GM18520 (cell line): Measurements from ENCODE around the gene TAC1.
"Not testable (repeated sequence)": the region's sequence is repeated elsewhere in the genome, so short reads cannot be mapped to it uniquely, and the experiment has no call there.

ENCODE experiments used
- ATAC-seq: cut with Tn5 transposase; IDR thresholded peaks from one replicate; pipeline ENCODE4 v1.9.1; 2021; ENCODE audit not compliant: unreplicated experiment

The TAC1 gene, protein sequence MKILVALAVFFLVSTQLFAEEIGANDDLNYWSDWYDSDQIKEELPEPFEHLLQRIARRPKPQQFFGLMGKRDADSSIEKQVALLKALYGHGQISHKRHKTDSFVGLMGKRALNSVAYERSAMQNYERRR

DNA sequence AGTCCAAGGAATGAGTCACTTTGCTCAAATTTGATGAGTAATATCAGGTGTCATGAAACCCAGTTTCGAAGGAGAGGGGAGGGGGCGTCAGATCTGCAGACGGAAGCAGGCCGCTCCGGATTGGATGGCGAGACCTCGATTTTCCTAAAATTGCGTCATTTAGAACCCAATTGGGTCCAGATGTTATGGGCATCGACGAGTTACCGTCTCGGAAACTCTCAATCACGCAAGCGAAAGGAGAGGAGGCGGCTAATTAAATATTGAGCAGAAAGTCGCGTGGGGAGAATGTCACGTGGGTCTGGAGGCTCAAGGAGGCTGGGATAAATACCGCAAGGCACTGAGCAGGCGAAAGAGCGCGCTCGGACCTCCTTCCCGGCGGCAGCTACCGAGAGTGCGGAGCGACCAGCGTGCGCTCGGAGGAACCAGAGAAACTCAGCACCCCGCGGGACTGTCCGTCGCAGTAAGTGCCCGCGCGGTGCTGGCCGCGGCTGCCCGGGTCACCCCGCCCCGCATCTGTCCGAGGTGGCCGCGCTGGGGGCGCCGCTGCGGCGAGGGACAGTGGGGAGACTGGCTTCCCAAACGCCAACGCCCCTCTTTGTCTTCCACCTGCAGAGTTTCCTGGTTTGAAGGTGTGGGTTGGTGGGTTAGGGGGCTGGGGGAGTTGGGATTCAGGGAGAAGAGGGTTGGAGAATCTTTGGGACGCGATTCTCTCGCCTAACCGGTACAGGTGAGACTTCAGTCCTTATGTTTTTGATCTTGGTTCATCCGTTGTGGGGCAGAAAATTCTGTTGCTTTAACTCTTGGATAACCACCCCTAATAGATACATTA is at the start of gene TAC1:
TAC1 (plus strand) TSS at position 351 of the 829 bp plus-strand sequence. CDS start 527 bp downstream, outside the sequence.
- ATAC-seq, result no peak

DNA sequence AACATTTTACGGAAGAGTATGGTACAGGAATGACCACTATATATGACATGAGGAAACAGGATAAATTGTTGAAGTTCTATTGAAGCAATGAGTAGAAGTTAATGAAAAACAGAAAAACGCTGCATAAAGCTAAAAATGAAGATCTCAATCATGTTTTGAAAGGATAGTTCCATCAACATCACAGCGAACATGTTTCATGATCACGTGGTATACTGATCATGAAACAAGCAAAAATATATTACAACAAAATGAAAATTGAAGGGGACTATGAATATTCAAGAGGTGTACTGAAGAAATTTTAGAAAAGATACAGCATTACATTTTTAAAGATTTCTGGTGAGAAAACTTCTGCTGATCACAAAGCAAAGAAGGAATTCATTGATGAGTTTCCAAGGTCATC is 45.9 kb upstream of the TAC1 start:
- no peak for ATAC-seq

DNA sequence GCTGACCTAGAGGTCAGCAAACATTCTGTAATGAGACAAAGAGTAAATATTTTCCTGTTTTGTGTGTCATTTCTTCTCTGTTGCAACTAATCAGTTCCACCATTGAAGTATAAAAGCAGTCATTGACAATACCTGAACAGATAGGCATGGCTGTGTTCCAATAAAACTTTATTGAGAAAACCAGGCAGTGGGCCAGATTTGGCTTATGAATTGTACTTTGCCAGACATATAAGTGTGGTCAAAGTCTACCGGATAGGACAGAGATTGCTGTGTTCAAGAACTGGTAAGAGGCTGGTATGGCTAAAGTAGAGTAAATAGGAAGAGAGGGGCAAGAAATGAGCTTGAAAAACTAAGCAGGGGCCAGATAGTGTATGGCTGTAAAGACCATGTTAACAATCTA is 38.3 kb upstream of the TAC1 start:
- ATAC-seq, result no peak

DNA sequence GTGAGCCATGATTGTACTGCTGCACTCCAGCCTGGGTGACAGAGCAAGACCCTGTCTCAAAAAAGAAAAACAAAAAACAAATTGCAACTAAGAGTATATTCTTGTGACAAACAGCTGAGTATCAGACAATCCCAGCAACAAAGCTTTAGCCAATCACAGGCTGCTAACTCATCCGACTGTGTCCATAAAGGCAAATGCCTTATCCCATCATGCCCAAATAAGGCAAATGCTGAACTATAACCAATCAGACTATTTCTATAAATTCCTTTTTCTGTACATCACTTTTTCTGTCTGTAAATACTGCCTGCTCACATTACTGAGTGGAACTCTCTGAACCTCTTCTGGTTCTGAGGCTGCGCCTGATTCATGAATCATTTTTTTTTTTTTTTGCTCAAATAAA is 37.5 kb upstream of the TAC1 start:
- ATAC-seq, result no peak

DNA sequence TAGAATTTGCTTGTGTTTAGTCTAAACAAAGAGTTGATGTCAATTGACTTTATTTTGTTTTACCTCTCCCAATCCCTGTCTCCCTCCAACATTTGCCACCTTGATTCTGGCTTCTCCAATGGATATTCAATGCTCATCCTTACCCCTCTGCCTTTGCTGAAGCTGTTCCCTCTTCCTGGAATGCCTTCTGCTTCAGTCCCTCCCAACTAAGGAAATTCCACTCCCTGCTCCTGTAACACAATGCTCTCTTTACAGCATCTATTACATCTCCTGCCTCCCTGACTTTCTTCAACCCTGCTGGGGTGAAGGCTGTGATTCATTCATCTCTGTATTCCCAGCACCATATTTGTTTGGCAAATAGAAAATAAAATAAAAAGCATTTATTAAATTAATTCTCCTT is 34.5 kb upstream of the TAC1 start:
- no peak for ATAC-seq

DNA sequence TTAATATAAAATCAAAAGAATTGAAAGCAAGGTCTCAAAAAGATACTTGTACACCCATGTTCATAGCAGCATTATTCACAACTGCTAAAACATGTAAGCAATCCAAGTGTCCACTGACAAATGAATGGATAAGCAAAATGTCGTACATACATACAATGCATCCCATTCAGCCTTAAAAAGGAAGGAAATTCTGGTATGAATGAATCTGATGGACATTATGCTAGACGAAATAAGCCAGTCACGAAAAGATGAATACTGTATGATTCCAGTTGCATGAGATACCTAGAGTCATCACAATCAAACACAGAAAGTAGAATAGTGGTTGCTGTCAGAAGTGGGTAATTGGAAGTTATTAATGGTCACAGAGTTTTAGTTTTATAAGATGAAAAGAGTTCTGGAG is 9.5 kb upstream of the TAC1 start:
- ATAC-seq, result no peak

DNA sequence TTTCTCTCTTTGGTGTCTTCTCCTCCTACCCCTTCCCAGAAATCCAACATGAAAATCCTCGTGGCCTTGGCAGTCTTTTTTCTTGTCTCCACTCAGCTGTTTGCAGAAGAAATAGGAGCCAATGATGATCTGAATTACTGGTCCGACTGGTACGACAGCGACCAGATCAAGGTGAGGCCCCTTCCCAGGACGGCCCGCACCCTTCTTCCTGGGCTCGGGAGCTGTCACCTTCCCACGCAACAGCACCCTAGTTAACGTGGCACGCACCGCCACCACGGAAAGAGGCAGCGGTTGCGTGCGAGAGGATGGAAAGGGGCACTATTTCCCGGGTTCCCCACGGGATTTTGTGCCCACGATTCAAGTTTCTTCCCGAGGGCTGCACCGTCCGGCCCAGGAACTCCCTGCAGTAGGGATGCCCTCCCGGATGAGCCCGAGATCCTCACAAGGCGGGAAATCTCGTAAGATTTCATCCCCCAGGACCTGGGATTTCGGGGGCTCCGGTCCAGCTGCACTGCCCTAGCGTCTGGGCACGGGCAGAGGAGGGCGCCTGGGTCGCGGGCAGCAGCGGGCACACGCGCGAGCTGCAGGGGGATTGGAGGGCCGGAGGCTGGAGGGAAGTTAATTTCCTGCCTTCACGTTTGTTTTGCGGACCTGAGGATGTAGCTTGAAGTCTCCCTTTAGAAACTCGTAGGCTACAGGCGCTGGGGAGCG is 834 bp downstream of the TAC1 start:
- ATAC-seq, result no peak

DNA sequence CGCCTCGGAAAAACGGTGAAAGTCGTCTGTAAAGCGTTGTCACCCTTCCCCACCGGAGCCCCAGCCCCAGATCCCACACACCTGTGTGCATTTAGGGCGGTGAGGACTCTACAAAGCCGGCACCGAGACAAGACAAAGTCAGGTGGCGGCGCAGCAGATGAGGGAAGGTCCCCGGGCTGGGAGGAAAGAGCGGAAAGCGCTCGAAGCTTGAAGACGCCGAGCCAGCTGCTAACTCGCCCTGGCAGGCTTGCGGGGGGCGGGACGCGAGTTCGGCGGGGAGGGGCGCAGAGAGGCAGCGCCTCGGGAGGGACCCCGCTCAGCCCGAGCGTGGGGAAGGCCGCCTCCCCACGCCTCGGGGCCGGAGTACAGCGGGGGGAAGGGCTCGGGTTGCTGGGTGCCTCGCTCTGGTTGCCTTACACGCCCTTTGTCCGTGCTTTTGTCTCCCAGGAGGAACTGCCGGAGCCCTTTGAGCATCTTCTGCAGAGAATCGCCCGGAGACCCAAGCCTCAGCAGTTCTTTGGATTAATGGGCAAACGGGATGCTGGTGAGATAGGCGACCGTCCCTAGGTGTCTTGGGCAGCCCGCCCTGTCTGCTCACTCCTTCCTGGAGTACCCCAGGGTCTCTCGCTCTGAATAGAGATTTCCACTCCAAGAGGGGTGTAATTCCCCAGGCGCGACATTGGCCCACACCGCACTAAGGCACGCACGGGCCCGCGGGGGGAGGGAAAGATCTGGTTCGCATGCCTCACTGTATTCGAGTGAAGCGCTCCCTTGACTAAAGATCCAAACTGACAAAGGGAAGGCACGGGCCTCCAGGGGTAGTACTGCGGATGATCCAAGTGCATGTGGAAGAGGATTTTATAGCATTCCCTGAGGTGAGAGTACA is 1.6 kb downstream of the TAC1 start:
- no peak for ATAC-seq

DNA sequence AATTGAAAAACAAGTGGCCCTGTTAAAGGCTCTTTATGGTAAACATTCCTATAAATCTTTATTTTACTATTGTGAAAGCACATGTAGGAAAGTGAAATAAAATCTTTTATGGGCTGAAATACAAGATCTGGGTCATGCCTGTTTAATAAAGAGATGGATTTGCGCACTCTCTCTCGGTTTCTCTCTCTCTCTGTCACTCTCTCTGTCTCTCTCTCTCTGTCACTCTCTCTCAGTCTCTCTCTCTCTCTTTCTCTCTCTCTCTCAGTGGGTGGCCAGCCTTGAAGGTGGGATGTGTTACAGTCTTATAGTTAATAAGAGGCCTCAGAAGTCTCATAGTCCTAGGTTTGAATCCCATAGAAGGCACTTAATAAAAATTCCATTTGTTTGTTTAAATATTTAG is 2.4 kb downstream of the TAC1 start:
- ATAC-seq, result no peak

DNA sequence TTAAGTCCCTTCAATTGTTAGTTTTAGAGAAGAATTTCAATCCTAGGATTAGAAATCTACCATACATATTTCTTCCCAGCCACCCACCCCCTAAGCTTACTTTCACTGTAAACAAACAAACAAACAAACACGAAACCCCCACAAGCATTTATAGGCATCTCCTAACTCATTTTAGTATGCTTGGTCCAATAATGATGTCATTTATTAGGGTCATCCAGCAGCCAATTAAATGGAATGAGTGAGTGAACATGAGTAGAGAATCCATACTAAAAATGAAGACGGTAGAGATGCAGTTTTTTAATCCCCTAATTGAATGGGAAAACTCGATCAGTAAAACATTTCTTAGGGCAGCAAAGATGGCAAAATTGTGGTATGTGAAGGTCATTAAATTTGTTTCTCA is 3.2 kb downstream of the TAC1 start:
- no peak for ATAC-seq

DNA sequence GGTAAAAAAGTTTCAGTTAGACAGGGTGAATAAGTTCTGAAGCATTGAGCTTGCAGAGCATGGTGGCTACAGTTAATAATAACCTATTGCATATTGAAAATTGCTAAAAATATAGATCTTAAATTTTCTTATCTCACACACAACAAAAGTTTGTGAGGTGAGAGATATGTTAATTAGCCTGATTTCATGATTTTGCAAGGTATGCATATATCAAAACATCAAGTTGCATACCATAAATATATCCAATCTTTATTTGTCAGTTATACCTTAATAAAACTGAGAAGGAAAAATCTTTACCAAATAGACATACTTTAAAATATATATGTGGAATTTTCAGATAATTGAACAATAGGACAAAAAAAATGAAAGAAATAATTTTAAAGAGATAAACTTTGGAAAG is 16.6 kb downstream of the TAC1 start:
- ATAC-seq, result no peak

DNA sequence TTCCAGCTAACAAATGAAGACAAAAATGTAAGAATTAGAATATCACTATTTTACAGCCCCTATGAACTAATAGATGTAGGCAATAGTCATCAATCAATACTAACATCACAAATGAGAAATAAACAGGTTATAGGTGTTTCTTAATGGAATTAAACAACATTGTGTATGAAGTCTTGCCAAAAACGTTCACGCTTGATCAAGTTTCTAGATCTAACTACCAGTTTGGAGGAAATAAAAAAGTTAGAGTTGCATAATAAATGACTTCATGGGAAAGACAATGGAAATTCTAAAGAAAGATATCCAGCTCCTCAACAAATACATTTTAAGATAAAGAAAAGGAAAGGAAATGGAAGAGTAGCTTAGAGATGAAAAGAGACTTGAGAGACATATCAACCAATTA is 19.7 kb downstream of the TAC1 start:
- ATAC-seq, result no peak

DNA sequence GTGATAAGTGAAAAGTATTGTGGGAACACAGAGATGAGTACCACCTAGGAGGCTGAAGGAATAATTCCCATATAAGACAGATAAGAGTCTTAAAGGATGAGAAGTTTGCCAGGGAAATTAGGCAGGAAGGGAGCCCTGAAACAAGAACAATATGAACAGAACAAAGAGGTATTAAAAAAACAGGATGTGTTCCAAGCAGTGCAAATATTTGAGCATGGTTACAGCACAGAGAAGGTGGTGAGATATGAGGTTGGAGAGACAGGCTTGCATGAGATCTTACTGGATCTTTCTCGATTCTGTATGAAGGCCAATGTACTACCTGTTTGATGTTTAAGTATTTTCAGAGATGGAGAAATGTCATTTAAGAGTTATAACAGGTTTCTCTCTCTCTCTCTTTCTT is 20.3 kb downstream of the TAC1 start:
- no peak for ATAC-seq

DNA sequence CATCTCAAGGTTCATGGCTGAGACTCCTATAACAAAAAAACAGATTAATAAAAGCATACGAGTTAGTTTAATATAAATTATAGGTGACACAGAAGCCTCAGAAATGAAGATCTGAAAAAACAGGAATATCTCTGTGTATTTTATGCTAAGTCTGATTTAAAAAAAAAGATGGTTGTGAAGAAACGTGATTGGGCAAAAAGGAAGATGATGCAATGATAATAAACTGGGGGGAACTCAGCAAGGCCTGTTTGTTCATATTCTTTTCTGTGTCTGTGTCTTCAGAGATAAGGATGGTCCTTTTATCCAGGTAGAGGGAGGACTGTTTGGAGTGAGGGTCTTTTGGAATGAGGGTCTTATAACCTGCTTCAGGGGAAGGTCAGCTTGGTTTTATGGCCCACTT is 25.9 kb downstream of the TAC1 start:
- ATAC-seq, result no peak

DNA sequence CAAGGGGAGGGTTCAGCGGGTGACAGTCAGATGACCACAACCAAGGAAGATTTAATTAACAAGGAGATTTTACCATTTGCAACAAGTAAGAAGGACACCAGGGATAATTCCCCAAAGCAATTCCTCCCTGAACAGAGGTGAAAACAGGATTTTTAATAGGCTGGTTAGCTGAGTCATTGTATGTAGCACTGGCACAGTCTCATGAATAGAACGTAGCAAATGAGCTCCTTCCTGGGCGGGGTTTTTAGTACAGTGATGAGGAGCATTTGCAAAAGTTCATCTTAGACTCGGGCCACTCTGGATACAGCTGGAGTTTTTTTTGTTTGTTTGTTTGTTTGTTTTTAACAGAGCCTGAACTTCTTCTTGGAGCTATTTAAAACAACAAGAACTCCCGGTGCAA is 39.0 kb downstream of the TAC1 start:
- ATAC-seq, result no peak

DNA sequence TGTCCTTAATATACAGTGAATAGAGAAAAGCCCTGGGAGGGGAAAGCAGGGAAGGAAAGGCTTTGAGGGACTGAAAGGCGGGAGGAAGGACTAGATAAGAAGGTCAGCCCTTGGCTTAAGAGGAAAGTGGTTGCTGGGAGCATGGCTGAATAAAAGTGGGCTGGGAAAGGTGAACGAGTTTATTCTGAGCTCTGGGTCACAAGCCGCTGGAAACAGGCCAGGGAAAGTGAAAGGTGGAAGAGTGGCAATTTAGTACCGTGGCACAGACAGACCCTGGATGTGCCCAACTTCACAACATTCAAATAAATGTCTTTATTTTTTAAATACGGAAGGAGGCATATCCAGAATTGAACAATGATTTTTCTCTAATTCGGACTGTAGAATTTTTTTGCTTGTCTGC is 39.7 kb downstream of the TAC1 start:
- ATAC-seq, result no peak

DNA sequence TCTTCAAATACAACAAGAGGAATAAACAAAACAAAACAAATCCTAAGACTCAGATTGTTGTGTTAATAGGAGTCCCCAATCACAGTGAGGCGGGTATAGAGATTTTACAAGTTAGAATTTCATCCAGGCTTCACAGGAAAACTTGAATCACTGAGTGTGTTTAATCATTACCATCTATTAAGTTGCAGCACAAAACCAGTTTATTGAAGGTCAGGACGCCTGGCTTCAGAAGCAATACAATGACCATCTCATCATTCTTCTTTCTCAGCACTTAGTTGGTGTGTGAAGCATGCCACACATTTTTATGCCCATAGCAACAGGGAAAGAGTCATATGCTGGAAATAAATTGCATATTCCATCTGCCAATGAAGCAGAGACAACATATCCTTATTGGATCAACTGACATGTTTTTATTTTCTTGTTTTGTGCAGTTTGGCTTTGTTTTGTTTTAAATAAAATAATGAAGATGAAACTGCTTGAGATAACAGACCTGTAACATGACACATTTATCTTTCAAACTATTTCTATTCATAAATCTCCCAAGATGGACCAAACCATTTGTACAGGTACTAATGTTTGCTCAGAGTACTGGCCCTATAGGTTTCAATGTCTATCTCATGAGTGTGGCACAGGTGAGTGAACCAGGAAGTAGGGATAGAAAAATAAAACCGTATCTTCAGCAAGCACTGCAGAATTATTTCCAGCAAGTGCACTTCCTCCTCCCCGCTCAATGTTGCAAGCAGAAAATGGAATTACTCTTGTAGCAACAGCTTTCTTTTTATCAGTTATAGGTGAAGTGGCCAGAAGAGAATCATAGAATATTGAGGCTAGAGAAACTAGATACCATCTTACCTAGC is 40.4 kb downstream of the TAC1 start:
- no peak for ATAC-seq

DNA sequence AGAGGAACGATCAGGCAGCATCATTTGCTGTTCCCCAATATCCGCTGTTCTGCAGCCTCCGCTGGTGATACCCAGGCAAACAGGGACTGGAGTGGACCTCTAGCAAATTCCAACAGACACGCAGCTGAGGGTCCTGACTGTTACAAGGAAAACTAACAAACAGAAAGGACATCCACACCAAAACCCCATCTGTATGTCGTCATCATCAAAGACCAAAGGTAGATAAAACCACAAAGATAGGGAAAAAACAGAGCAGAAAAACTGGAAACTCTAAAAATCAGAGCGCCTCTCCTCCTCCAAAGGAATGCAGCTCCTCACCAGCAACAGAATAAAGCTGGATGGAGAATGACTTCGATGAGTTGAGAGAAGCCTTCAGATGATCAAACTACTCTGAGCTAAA is 54.5 kb downstream of the TAC1 start:
- ATAC-seq, result not testable (repeated sequence)
